ENCODE results near the gene BAX. TPM values are rescaled to one million over a fixed set of nuclear protein-coding genes. Genes with fewer than 3 reads are reported as not detected.

BAX gene
- total RNA-seq, 4 donors from 2014 or later, result 31.4 to 61.2 (median 38.4) TPM

- no peak for DNase-seq (ENCODE audit: low spot score in 2 of 2)
- no peaks in the 10 kb centered on the region for H3K27me3 ChIP-seq
- peaks cover 0 to 46% (median 25%) of the 10 kb centered on the region in 4 donors for H3K4me1 ChIP-seq
- peaks cover 0 to 15% (median 0%) of the 10 kb centered on the region in 3 donors for H3K36me3 ChIP-seq
- H3K9me3 ChIP-seq, result no peaks in the 10 kb centered on the region
- TF ChIP-seq CTCF (IDR thresholded peaks at IDR 0.05) (no peak), EP300 (IDR thresholded peaks at IDR 0.05) (no peak), POLR2A (IDR thresholded peaks at IDR 0.05) (no peak)
- H3K4me3 ChIP-seq, result peak overlapping the region; percentile 55 to 74 (median 68)
- peak overlapping the region; percentile 73 to 99 (median 88) for H3K27ac ChIP-seq
- 2% methylated on average over 13 of the region's 13 CpGs for WGBS, 2 donors
These were observed 39.3 kb downstream of the BAX start for GRCh38 chr19:48994035-48994386.

DNA sequence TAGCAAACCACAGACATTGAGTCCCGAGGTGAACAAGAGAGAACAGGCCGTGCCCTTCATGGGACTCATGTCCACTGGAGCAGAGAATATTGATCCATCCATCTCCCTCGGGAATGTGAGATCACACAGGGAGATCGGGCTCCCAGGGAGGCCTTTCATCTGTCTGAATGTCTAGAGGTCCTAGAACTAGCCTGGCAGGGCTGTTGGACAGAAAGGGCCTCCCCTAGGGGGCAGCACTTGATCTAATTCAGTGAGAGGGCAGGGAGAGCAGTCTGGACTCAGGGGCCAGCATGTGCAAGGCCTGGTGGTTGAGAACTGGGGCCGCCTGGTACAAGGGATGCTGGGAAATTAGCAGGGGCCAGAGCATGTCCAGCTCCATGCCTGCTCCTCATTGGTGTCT lies 43.3 kb downstream of the BAX start:
- peaks cover 0 to 35% (median 0%) of the 10 kb centered on the region in 3 donors for H3K36me3 ChIP-seq
- H3K27me3 ChIP-seq, result no peaks in the 10 kb centered on the region
- peaks cover 0 to 17% (median 11%) of the 10 kb centered on the region in 4 donors for H3K4me1 ChIP-seq
- WGBS, 2 donors, result 71 to 86% methylated on average over 5 of the region's 5 CpGs
- no peaks in the 10 kb centered on the region for H3K9me3 ChIP-seq
- TF ChIP-seq EP300 (IDR thresholded peaks at IDR 0.05), result no peak
- TF ChIP-seq CTCF (IDR thresholded peaks at IDR 0.05), result no peak
- no peak for TF ChIP-seq POLR2A (IDR thresholded peaks at IDR 0.05)
- no peak overlapping the region for H3K4me3 ChIP-seq
- no peak overlapping the region for H3K27ac ChIP-seq
- no peak for DNase-seq (ENCODE audit: low spot score in 2 of 2)

DNA sequence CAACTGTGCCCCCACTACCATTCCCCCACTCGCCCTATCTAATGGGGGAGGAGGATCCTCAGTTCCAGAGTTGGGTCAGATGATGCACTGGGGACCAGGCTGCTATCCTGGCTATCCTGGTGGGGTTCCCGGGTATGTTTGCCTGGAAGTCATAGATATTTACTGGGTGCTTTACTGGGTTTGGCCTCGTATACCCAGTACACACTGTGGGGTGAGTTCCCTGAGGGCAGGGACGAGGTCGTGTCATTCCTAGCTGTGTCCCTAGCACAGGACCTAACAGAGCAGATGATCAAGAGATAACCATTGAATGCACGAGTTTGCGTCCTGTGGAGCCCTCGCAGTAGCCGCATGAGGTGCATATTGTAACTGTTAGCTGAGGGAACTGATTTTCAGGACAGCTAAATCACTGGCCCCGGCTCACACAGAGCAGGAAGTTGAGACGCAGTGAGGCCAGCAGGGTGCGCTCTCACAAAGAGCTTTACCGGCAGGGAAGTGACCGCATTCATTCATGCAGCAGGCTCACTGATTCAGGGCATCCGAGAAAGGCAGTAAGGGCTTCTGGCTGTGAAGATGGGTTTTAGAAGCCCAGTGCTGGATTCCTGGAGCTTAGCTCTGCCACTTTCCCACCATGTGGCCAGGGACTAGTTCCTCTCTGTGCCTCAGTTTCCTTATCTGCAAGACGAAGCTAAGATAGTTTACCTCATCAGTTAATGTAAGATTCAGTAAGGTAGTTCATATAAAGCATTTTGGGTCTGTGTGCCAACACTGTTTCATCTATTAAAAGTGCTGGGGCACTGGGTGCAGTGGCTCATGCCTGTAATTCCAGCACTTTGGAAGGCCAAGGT lies 45.0 kb downstream of the BAX start:
- DNase-seq (ENCODE audit: low spot score in 2 of 2), result no peak
- H3K4me1 ChIP-seq, result peaks cover 0 to 9% (median 3%) of the 10 kb centered on the region in 4 donors
- no peaks in the 10 kb centered on the region for H3K9me3 ChIP-seq
- peaks cover 0 to 52% (median 5%) of the 10 kb centered on the region in 3 donors for H3K36me3 ChIP-seq
- no peak overlapping the region for H3K4me3 ChIP-seq
- peak; percentile 24 to 57 (median 39) for TF ChIP-seq CTCF (IDR thresholded peaks at IDR 0.05)
- no peak for TF ChIP-seq POLR2A (IDR thresholded peaks at IDR 0.05)
- no peak overlapping the region for H3K27ac ChIP-seq
- no peaks in the 10 kb centered on the region for H3K27me3 ChIP-seq
- WGBS, 2 donors, result 48 to 62% methylated on average over 15 to 16 of the region's 16 CpGs

GRCh38 chr19:49004133-49004532 lies 49.5 kb downstream of the BAX start:
- Histone ChIP-seq H3K27me3 (no peaks in the 10 kb centered on the region), H3K4me1 (no peaks in the 10 kb centered on the region), H3K36me3 (peaks cover 0 to 93% (median 5%) of the 10 kb centered on the region in 3 donors), H3K9me3 (no peaks in the 10 kb centered on the region), H3K27ac (no peak overlapping the region), H3K4me3 (no peak overlapping the region)
- DNase-seq (ENCODE audit: low spot score in 2 of 2), result no peak
- whole genome bisulfite sequencing, 2 donors, result 97 to 98% methylated on average over 15 of the region's 15 CpGs
- TF ChIP-seq CTCF (IDR thresholded peaks at IDR 0.05) (no peak), POLR2A (IDR thresholded peaks at IDR 0.05) (no peak), EP300 (IDR thresholded peaks at IDR 0.05) (no peak)

DNA sequence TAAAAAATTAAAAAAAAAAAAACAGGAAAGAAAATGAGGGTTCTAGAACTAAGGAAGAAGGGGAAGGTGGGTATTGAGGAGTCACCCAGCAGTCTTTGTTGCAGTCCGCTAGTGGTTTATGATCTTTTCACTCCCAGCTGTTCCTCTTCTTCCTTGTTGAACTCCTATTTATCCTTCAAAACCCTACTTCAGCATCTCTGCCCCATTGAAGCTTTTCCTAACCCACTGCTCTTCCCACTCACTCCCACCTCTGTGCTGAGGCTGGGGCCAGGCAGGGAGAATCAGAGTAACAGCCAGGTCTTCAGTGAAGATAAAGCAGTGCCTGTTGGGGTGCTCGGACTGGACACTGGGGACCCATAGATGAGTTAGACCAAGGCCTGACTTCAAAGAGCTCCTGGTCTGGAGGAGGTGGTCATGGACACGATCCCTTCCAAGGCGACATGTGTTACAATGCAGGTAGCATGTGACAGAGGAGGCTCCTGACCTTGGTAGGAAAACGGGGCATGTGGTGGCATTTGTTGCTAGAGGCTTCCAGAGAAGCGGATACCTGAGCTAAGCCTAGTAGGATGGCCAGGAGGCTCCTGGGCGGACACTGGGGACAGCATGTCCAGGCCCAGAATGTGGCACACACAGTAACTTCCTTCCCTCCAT lies 50.4 kb downstream of the BAX start:
- TF ChIP-seq EP300 (IDR thresholded peaks at IDR 0.05) (no peak), POLR2A (IDR thresholded peaks at IDR 0.05) (no peak), CTCF (IDR thresholded peaks at IDR 0.05) (no peak)
- WGBS, 2 donors, result 92 to 94% methylated on average over 7 of the region's 7 CpGs
- no peaks in the 10 kb centered on the region for H3K9me3 ChIP-seq
- H3K27me3 ChIP-seq, result no peaks in the 10 kb centered on the region
- H3K27ac ChIP-seq, result no peak overlapping the region
- H3K4me3 ChIP-seq, result no peak overlapping the region
- no peaks in the 10 kb centered on the region for H3K4me1 ChIP-seq
- DNase-seq (ENCODE audit: low spot score in 2 of 2), result no peak
- peaks cover 0 to 95% (median 8%) of the 10 kb centered on the region in 3 donors for H3K36me3 ChIP-seq

All from tibial nerve (tissue), 4 donors.